Activated T-helper 9 cell treated with anti-CD3 and anti-CD28 coated beads, Interleukin-2, amount 50 U/mL, for 16 hours (primary cell): ENCODE measurements around the gene PVR.
"Not testable (repeated sequence)": the region's sequence is repeated elsewhere in the genome, so short reads cannot be mapped to it uniquely, and the experiment has no call there.

Source experiments
- DNase-seq: peaks from one replicate; pipeline ENCODE4 v3.0.0-alpha.2; 2020; ENCODE audit warnings: low read depth

The PVR gene

GRCh38 chr19:44643605-44644401 lies at the start of gene PVR:
Gene PVR (plus strand): TSS chr19:44643910. CDS start chr19:44644097, 187 bp downstream.
- DNase-seq, result no peak

- no peak for DNase-seq
Measured at GRCh38 chr19:44596428-44597130, 47.1 kb upstream of the PVR start.

- DNase-seq, result no peak
Measured at GRCh38 chr19:44597131-44597491, 46.6 kb upstream of the PVR start.

- DNase-seq, result no peak
Measured at GRCh38 chr19:44598355-44598754, 45.4 kb upstream of the PVR start.

GRCh38 chr19:44598880-44599279 lies 44.8 kb upstream of the PVR start:
- no peak for DNase-seq

- DNase-seq, result no peak
Measured at GRCh38 chr19:44600466-44600865, 43.2 kb upstream of the PVR start.

- no peak for DNase-seq
Measured at GRCh38 chr19:44602081-44602480, 41.6 kb upstream of the PVR start.

- no peak for DNase-seq
Measured at GRCh38 chr19:44603201-44603945, 40.3 kb upstream of the PVR start.

- no peak for DNase-seq
Measured at GRCh38 chr19:44604241-44604640, 39.5 kb upstream of the PVR start.

GRCh38 chr19:44605547-44605946 lies 38.2 kb upstream of the PVR start:
- no peak for DNase-seq

- DNase-seq, result no peak
Measured at GRCh38 chr19:44607049-44607448, 36.7 kb upstream of the PVR start.

GRCh38 chr19:44607917-44608316 lies 35.8 kb upstream of the PVR start:
- no peak for DNase-seq

GRCh38 chr19:44608391-44608821 lies 35.3 kb upstream of the PVR start:
- no peak for DNase-seq

- DNase-seq, result no peak
Measured at GRCh38 chr19:44609219-44609618, 34.5 kb upstream of the PVR start.

GRCh38 chr19:44610497-44610896 lies 33.2 kb upstream of the PVR start:
- DNase-seq, result not testable (repeated sequence)

- DNase-seq, result no peak
Measured at GRCh38 chr19:44611812-44612295, 31.9 kb upstream of the PVR start.

GRCh38 chr19:44613295-44614178 lies 30.2 kb upstream of the PVR start, which contains the start of gene IGSF23:
Gene IGSF23 (plus strand): TSS chr19:44613563. CDS start chr19:44613646, 83 bp downstream.
- no peak for DNase-seq

GRCh38 chr19:44614313-44614712 lies 29.4 kb upstream of the PVR start:
- no peak for DNase-seq

GRCh38 chr19:44615863-44616247 lies 27.9 kb upstream of the PVR start:
- no peak for DNase-seq

GRCh38 chr19:44617110-44617880 lies 26.4 kb upstream of the PVR start:
- no peak for DNase-seq
